GM18858 (cell line): ENCODE results near the gene PCDHA1.
"Not testable (repeated sequence)": the region's sequence is repeated elsewhere in the genome, so short reads cannot be mapped to it uniquely, and the experiment has no call there.

ENCODE experiments used
- ATAC-seq: cut with Tn5 transposase; IDR thresholded peaks from one replicate; pipeline ENCODE4 v1.9.1; 2021; ENCODE audit not compliant: unreplicated experiment

The PCDHA1 gene

GRCh38 chr5:140808241-140808888, 22.4 kb downstream of the PCDHA1 start:
- not testable (repeated sequence) for ATAC-seq

- ATAC-seq: no peak
Observed at GRCh38 chr5:140808889-140809291, 22.9 kb downstream of the PCDHA1 start.

DNA sequence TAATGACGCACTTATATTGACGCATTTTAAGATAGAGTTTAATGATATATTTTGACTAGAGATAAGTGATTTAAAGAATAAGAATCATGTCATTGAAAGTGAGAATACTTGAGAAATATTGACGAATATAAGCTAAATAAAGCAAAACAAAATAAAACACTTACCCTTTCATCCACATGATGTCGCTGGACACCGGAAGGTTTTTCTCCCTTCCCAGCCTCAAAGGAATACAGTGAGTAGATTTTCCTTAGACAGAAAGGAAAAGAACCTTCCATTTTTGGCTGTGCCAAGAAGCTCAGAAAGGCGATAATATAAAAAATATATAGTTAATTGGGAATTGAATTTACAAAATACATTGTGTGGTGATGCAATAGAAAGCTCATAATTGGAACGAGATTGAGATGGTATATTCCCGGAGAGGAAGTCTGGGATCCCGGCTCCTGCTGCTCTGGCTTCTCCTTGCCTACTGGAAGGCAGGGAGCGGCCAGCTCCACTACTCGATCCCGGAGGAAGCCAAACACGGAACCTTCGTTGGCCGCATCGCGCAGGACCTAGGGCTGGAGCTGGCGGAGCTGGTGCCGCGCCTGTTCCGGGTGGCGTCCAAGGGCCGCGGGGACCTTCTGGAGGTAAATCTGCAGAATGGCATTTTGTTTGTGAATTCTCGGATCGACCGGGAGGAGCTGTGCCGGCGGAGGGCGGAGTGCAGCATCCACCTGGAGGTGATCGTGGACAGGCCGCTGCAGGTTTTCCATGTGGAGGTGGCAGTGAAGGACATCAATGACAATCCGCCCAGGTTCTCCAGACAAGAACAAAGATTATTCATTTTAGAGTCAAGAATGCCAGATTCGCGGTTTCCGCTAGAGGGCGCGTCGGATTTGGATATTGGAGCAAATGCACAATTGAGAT, 35.7 kb downstream of the PCDHA1 start, which contains the start of gene PCDHA5:
Gene PCDHA5 (plus strand): TSS at position 239 of the 906 bp plus-strand sequence.
- ATAC-seq: no peak

- no peak for ATAC-seq
Observed at GRCh38 chr5:140822281-140822629, 36.3 kb downstream of the PCDHA1 start.

DNA sequence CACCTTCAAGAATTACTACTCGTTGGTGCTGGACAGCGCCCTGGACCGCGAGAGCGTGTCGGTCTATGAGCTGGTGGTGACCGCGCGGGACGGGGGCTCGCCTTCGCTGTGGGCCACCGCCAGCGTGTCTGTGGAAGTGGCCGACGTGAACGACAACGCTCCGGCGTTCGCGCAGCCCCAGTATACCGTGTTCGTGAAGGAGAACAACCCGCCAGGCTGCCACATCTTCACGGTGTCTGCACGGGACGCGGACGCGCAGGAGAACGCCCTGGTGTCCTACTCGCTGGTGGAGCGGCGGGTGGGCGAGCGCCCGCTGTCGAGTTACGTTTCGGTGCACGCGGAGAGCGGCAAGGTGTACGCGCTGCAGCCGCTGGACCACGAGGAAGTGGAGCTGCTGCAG, 37.0 kb downstream of the PCDHA1 start:
- ATAC-seq: not testable (repeated sequence)

DNA sequence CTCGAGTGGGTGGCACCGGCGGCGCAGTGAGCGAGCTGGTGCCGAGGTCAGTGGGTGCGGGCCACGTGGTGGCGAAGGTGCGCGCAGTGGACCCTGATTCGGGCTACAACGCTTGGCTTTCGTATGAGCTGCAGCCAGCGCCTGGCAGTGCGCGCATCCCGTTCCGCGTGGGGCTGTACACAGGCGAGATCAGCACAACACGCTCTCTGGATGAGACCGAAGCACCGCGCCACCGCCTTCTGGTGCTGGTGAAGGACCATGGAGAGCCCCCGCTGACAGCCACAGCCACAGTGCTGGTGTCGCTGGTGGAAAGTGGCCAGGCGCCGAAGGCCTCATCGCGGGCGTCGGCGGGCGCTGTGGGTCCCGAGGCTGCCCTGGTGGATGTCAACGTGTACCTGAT, 37.5 kb downstream of the PCDHA1 start:
- no peak for ATAC-seq

- no peak for ATAC-seq
Observed at GRCh38 chr5:140827704-140828361, 41.9 kb downstream of the PCDHA1 start, which contains the start of gene PCDHA6. TSS of gene PCDHA6 (plus strand) at chr5:140827960. CDS start at chr5:140828092, 132 bp downstream.

GRCh38 chr5:140828362-140828737, 42.4 kb downstream of the PCDHA1 start:
- no peak for ATAC-seq

DNA sequence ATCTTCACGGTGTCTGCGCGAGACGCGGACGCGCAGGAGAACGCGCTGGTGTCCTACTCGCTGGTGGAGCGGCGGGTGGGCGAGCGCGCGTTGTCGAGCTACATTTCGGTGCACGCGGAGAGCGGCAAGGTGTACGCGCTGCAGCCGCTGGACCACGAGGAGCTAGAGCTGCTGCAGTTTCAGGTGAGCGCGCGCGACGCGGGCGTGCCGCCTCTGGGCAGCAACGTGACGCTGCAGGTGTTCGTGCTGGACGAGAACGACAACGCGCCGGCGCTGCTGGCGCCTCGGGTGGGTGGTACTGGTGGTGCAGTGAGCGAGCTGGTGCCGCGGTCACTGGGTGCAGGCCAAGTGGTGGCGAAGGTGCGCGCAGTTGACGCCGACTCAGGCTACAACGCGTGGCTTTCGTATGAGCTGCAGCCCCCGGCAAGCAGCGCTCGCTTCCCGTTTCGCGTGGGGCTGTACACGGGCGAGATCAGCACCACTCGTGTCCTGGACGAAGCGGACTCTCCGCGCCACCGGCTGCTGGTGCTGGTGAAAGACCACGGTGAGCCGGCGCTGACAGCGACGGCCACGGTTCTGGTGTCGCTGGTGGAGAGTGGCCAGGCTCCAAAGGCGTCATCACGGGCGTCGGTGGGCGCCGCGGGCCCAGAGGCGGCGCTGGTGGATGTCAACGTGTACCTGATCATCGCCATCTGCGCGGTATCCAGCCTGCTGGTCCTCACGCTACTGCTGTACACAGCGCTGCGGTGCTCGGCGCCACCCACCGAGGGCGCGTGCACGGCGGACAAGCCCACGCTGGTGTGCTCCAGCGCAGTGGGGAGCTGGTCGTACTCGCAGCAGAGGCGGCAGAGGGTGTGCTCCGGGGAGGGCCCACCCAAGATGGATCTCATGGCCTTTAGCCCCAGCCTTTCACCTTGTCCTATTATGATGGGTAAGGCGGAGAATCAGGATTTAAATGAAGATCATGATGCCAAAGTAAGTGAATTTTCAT, 43.9 kb downstream of the PCDHA1 start:
- ATAC-seq: not testable (repeated sequence)

DNA sequence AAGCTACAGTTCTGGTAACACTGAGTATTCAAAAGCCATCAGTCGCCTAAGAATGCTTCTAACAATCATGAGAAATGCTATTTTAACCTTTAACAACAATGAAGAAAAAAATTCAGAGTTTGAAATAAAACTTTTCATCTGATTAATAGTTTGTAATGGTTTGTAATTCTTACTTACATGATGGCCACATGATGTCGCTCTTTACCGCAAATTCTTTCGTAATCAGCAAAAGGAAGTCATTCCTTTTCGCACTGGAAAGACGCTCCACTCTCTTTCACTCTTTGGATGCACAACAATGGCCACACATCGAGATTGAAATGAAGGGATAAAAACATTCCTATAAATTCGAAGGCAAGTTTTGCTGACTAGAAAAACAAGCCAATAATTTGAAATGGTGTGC, 48.1 kb downstream of the PCDHA1 start, which contains the start of gene PCDHA7:
Gene PCDHA7 (plus strand): TSS at position 277 of the 400 bp plus-strand sequence. CDS start 115 bp downstream, at position 392.
- no peak for ATAC-seq

DNA sequence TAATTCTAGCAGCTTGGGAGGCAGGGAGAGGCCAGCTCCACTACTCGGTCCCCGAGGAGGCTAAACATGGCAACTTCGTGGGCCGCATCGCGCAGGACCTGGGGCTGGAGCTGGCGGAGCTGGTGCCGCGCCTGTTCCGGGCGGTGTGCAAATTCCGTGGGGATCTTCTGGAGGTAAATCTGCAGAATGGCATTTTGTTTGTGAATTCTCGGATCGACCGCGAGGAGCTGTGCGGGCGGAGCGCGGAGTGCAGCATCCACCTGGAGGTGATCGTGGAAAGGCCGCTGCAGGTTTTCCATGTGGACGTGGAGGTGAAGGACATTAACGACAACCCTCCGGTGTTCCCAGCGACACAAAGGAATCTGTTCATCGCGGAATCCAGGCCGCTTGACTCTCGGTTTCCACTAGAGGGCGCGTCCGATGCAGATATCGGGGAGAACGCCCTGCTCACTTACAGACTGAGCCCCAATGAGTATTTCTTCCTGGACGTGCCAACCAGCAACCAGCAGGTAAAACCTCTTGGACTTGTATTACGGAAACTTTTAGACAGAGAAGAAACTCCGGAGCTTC, 48.6 kb downstream of the PCDHA1 start:
- not testable (repeated sequence) for ATAC-seq

- ATAC-seq: no peak
Observed at GRCh38 chr5:140835622-140836510, 49.9 kb downstream of the PCDHA1 start.

DNA sequence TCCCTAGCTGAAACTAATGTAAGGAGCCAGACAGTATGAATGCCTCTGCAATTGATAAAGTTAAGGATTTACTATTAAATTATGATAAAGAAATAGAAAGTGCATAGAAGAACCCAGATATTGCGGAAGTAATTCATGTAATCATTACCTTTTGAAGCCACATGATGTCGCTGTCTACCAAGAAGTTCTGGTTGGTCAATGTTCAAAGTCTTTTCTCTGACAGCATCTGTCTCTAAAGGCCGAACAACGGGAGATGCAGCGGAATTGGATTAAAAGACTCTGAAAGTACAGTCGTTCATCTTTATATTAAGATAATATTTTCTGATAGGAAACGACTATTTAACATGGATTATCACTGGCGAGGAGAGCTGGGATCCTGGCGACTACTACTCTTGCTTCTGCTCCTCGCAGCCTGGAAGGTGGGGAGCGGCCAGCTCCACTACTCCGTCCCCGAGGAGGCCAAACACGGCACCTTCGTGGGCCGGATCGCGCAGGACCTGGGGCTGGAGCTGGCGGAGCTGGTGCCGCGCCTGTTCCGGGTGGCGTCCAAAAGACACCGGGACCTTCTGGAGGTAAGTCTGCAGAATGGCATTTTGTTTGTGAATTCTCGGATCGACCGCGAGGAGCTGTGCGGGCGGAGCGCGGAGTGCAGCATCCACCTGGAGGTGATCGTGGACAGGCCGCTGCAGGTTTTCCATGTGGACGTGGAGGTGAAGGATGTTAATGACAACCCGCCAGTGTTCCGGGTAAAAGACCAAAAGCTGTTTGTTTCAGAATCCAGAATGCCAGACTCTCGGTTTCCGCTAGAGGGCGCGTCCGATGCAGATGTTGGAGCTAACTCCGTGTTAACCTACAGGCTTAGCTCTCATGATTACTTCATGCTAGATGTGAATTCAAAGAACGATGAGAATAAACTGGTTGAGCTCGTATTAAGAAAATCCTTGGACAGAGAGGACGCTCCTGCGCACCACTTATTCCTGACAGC, 55.3 kb downstream of the PCDHA1 start, which contains the start of gene PCDHA8:
Gene PCDHA8 (plus strand): TSS at position 210 of the 985 bp plus-strand sequence. CDS start 135 bp downstream, at position 345.
- no peak for ATAC-seq

DNA sequence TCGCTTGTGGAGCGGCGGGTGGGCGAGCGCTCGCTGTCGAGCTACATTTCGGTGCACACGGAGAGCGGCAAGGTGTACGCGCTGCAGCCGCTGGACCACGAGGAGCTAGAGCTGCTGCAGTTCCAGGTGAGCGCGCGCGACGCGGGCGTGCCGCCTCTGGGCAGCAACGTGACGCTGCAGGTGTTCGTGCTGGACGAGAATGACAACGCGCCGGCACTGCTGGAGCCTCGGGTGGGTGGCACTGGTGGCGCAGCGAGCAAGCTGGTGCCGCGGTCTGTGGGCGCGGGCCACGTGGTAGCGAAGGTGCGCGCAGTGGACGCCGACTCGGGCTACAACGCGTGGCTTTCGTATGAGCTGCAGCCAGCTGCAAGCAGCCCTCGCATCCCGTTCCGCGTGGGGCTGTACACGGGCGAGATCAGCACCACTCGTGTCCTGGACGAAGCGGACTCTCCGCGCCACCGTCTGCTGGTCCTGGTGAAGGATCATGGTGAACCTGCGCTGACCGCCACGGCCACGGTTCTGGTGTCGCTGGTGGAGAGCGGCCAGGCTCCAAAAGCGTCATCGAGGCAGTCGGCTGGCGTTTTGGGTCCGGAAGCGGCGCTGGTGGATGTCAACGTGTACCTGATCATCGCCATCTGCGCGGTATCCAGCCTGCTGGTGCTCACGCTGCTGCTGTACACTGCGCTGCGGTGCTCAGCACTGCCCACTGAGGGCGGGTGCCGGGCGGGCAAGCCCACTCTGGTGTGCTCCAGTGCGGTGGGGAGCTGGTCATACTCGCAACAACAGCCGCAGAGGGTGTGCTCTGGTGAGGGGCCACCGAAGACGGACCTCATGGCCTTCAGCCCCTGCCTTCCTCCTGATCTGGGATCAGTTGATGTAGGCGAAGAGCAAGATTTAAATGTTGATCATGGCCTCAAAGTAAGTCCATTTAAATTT, 57.1 kb downstream of the PCDHA1 start:
- no peak for ATAC-seq

DNA sequence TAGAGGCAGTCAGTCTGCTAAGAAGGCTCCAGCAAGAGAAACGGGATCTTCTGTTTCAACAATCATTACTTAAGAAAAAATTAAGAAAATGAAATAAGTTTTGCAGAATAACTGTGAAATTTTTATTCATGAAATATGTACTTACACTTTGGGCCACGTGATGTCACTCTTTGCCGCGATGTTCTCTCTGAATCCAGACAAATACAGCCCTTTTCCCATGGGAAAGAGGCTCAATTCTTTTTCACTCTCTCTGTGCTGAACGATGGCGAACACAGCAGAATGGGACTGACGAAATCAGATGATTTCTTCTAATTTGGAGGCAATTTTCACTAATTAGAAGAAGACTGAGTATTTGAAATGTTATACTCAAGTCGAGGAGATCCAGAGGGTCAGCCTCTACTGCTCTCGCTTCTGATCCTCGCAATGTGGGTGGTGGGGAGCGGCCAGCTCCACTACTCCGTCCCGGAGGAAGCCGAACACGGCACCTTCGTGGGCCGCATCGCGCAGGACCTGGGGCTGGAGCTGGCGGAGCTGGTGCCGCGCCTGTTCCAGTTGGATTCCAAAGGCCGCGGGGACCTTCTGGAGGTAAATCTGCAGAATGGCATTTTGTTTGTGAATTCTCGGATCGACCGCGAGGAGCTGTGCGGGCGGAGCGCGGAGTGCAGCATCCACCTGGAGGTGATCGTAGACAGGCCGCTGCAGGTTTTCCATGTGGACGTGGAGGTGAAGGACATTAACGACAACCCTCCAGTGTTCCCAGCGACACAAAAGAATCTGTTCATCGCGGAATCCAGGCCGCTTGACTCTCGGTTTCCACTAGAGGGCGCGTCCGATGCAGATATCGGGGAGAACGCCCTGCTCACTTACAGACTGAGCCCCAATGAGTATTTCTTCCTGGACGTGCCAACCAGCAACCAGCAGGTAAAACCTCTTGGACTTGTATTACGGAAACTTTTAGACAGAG, 62.5 kb downstream of the PCDHA1 start, which contains the start of gene PCDHA9:
Gene PCDHA9 (plus strand): TSS at position 244 of the 964 bp plus-strand sequence. CDS start 114 bp downstream, at position 358.
- not testable (repeated sequence) for ATAC-seq
